Measurements from ENCODE around the gene HAO2. TPM values are rescaled to one million over a fixed set of nuclear protein-coding genes. Genes with fewer than 3 reads are reported as not detected.

Gene HAO2
- total RNA-seq, 2 experiments from 2014 or later = not detected

DNA sequence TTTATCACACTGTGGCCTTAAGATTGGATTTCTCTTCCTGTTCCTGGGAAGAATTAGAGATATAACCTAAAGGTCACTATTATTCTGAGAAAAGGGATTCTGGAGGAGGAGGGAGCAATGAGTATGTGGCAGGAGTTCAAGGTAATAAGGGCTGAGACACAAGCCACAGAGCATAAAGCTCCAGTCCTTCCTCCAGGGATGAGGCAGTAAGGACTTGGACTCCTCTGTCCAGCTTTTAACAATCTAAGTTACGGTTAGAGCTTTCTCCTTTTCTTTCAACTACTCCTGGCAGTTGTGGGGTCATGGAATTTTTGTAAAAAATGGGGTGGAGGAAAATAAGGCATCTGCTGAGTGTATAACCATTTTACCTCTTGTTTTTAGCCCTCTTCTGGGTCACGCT is 46.4 kb downstream of the HAO2 start, which contains the start of gene HSD3B2:
HSD3B2 (plus strand) TSS at position 201 of the 400 bp plus-strand sequence. CDS start 270 bp downstream, outside the sequence.
- DNase-seq = no peak
- ATAC-seq = no peak
- Mint-ChIP-seq H3K27me3 (peaks cover 4% of the 10 kb centered on the region), H3K9me3 (no peaks in the 10 kb centered on the region), H3K4me1 (ENCODE audit: low read depth) (no peaks in the 10 kb centered on the region), H3K27ac (no peak within 1 kb of the TSS), H3K36me3 (ENCODE audit: low read depth) (no peaks in the 10 kb centered on the region), H3K4me3 (no peak within 1 kb of the TSS)
- ChIA-PET POLR2A (no interaction called here), CTCF (no interaction called here)
- intact Hi-C loops (cut with micrococcal nuclease) = no loop called here
- TF ChIP-seq, protein P1, sequence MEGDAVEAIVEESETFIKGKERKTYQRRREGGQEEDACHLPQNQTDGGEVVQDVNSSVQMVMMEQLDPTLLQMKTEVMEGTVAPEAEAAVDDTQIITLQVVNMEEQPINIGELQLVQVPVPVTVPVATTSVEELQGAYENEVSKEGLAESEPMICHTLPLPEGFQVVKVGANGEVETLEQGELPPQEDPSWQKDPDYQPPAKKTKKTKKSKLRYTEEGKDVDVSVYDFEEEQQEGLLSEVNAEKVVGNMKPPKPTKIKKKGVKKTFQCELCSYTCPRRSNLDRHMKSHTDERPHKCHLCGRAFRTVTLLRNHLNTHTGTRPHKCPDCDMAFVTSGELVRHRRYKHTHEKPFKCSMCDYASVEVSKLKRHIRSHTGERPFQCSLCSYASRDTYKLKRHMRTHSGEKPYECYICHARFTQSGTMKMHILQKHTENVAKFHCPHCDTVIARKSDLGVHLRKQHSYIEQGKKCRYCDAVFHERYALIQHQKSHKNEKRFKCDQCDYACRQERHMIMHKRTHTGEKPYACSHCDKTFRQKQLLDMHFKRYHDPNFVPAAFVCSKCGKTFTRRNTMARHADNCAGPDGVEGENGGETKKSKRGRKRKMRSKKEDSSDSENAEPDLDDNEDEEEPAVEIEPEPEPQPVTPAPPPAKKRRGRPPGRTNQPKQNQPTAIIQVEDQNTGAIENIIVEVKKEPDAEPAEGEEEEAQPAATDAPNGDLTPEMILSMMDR (IDR thresholded peaks at IDR 0.05) = no peak

GRCh38 chr1:119416006-119416640 is 47.5 kb downstream of the HAO2 start:
- intact Hi-C loops (cut with micrococcal nuclease) = no loop called here
- Mint-ChIP-seq H3K27ac (no peak overlapping the region), H3K36me3 (ENCODE audit: low read depth) (no peaks in the 10 kb centered on the region), H3K9me3 (no peaks in the 10 kb centered on the region), H3K4me1 (ENCODE audit: low read depth) (no peaks in the 10 kb centered on the region), H3K27me3 (no peaks in the 10 kb centered on the region), H3K4me3 (no peak overlapping the region)
- DNase-seq (no peak), ATAC-seq (no peak)
- ChIA-PET CTCF (no interaction called here), POLR2A (interaction anchor here (0.7 to 1.0 kb wide), 2 partner anchors 10 to 12 kb away, joined by 3 to 4 read pairs; no protein-coding TSS in a partner anchor)
- TF ChIP-seq, protein P1 (IDR thresholded peaks at IDR 0.05) = no peak

GRCh38 chr1:119419109-119419508 is 50.5 kb downstream of the HAO2 start:
- H3K27me3 Mint-ChIP-seq = no peaks in the 10 kb centered on the region
- POLR2A ChIA-PET = no interaction called here
- intact Hi-C loops (cut with micrococcal nuclease) = no loop called here

GRCh38 chr1:119420638-119421037 is 52.1 kb downstream of the HAO2 start:
- ChIA-PET CTCF (no interaction called here), POLR2A (no interaction called here)
- Mint-ChIP-seq H3K27me3 (no peaks in the 10 kb centered on the region), H3K4me3 (no peak overlapping the region), H3K27ac (no peak overlapping the region), H3K9me3 (no peaks in the 10 kb centered on the region), H3K36me3 (ENCODE audit: low read depth) (no peaks in the 10 kb centered on the region), H3K4me1 (ENCODE audit: low read depth) (no peaks in the 10 kb centered on the region)
- TF ChIP-seq, protein P1 (IDR thresholded peaks at IDR 0.05) = no peak
- ATAC-seq (no peak), DNase-seq (no peak)
- intact Hi-C loops (cut with micrococcal nuclease) = no loop called here

More at GRCh38 chr1:119419109-119419508, 50.5 kb downstream of the HAO2 start:
- CTCF ChIA-PET = no interaction called here
- H3K4me3 Mint-ChIP-seq = no peak overlapping the region
- DNase-seq (no peak), ATAC-seq (no peak)
- no peak overlapping the region for H3K27ac Mint-ChIP-seq
- no peaks in the 10 kb centered on the region for H3K9me3 Mint-ChIP-seq
- no peaks in the 10 kb centered on the region for H3K4me1 Mint-ChIP-seq (ENCODE audit: low read depth)
- no peaks in the 10 kb centered on the region for H3K36me3 Mint-ChIP-seq (ENCODE audit: low read depth)
- TF ChIP-seq, protein P1 (IDR thresholded peaks at IDR 0.05) = no peak

GRCh38 chr1:119422631-119423030 is 54.0 kb downstream of the HAO2 start:
- no peak overlapping the region for H3K4me3 Mint-ChIP-seq
- TF ChIP-seq, protein P1 (IDR thresholded peaks at IDR 0.05) = no peak
- CTCF ChIA-PET = no interaction called here
- ATAC-seq (no peak), DNase-seq (no peak)
- no peaks in the 10 kb centered on the region for H3K36me3 Mint-ChIP-seq (ENCODE audit: low read depth)
- H3K27ac Mint-ChIP-seq = no peak overlapping the region
- no peaks in the 10 kb centered on the region for H3K27me3 Mint-ChIP-seq
- no peaks in the 10 kb centered on the region for H3K4me1 Mint-ChIP-seq (ENCODE audit: low read depth)
- POLR2A ChIA-PET = no interaction called here
- intact Hi-C loops (cut with micrococcal nuclease) = no loop called here
- no peaks in the 10 kb centered on the region for H3K9me3 Mint-ChIP-seq
